Activated naive CD4-positive, alpha-beta T cell treated with anti-CD3 and anti-CD28 coated beads, Interleukin-2, amount 50 U/mL, for 24 hours (primary cell): ENCODE results near the gene ARL8B.

Experiments
- H3K27ac Mint-ChIP-seq: one replicate; pipeline ENCODE4 v1.8.0; 2021; ENCODE audit warnings: mild to moderate bottlenecking, mixed read lengths
- H3K27me3 Mint-ChIP-seq: one replicate; pipeline ENCODE4 v1.8.0; 2021; ENCODE audit warnings: mixed read lengths
- H3K36me3 Mint-ChIP-seq: one replicate; pipeline ENCODE4 v1.8.0; 2021; ENCODE audit warnings: mixed read lengths
- H3K4me1 Mint-ChIP-seq: one replicate; pipeline ENCODE4 v1.8.0; 2021; ENCODE audit warnings: mixed read lengths
- H3K4me3 Mint-ChIP-seq: one replicate; pipeline ENCODE4 v1.8.0; 2021; ENCODE audit warnings: mild to moderate bottlenecking, mixed read lengths
- H3K9me3 Mint-ChIP-seq: one replicate; pipeline ENCODE4 v1.8.0; 2021; ENCODE audit warnings: mixed read lengths

The ARL8B gene

GRCh38 chr3:5186089-5186857 lies 64.2 kb downstream of the ARL8B start:
- Mint-ChIP-seq H3K4me3 (peak overlapping the region; percentile 97), H3K36me3 (peaks cover 9% of the 10 kb centered on the region), H3K27ac (peak overlapping the region; percentile 30), H3K27me3 (no peaks in the 10 kb centered on the region), H3K9me3 (no peaks in the 10 kb centered on the region), H3K4me1 (peaks cover 27% of the 10 kb centered on the region)

- no peaks in the 10 kb centered on the region for H3K9me3 Mint-ChIP-seq
- H3K27me3 Mint-ChIP-seq = no peaks in the 10 kb centered on the region
- peaks cover 12% of the 10 kb centered on the region for H3K36me3 Mint-ChIP-seq
- peak overlapping the region; percentile 97 for H3K4me3 Mint-ChIP-seq
- peaks cover 28% of the 10 kb centered on the region for H3K4me1 Mint-ChIP-seq
- peak overlapping the region; percentile 98 for H3K27ac Mint-ChIP-seq
Observed at GRCh38 chr3:5186858-5187155, 64.7 kb downstream of the ARL8B start.

- no peaks in the 10 kb centered on the region for H3K27me3 Mint-ChIP-seq
- H3K4me1 Mint-ChIP-seq = peaks cover 34% of the 10 kb centered on the region
- peak within 1 kb of the TSS; percentile 97 for H3K4me3 Mint-ChIP-seq
- peak within 1 kb of the TSS; percentile 99 for H3K27ac Mint-ChIP-seq
- no peaks in the 10 kb centered on the region for H3K9me3 Mint-ChIP-seq
- H3K36me3 Mint-ChIP-seq = peaks cover 17% of the 10 kb centered on the region
Observed at GRCh38 chr3:5187156-5187919, 65.2 kb downstream of the ARL8B start, which contains the start of gene EDEM1. Gene EDEM1 (plus strand): TSS chr3:5187707. CDS start chr3:5187806, 99 bp downstream.

GRCh38 chr3:5187920-5188418 lies 65.9 kb downstream of the ARL8B start:
- Mint-ChIP-seq H3K9me3 (no peaks in the 10 kb centered on the region), H3K36me3 (peaks cover 19% of the 10 kb centered on the region), H3K4me1 (peaks cover 40% of the 10 kb centered on the region), H3K27ac (peak overlapping the region; percentile 99), H3K27me3 (no peaks in the 10 kb centered on the region), H3K4me3 (peak overlapping the region; percentile 97)

GRCh38 chr3:5188419-5189221 lies 66.5 kb downstream of the ARL8B start:
- peak overlapping the region; percentile 96 for H3K4me3 Mint-ChIP-seq
- no peaks in the 10 kb centered on the region for H3K27me3 Mint-ChIP-seq
- peaks cover 18% of the 10 kb centered on the region for H3K36me3 Mint-ChIP-seq
- H3K4me1 Mint-ChIP-seq = peaks cover 43% of the 10 kb centered on the region
- H3K27ac Mint-ChIP-seq = peak overlapping the region; percentile 99
- H3K9me3 Mint-ChIP-seq = no peaks in the 10 kb centered on the region

- H3K27ac Mint-ChIP-seq = peak overlapping the region; percentile 98
- H3K4me1 Mint-ChIP-seq = peaks cover 59% of the 10 kb centered on the region
- no peaks in the 10 kb centered on the region for H3K9me3 Mint-ChIP-seq
- no peaks in the 10 kb centered on the region for H3K27me3 Mint-ChIP-seq
- H3K36me3 Mint-ChIP-seq = peaks cover 26% of the 10 kb centered on the region
- peak overlapping the region; percentile 96 for H3K4me3 Mint-ChIP-seq
Observed at GRCh38 chr3:5190147-5190791, 68.2 kb downstream of the ARL8B start.

GRCh38 chr3:5191555-5192304 lies 69.6 kb downstream of the ARL8B start:
- peaks cover 28% of the 10 kb centered on the region for H3K36me3 Mint-ChIP-seq
- no peaks in the 10 kb centered on the region for H3K27me3 Mint-ChIP-seq
- peak overlapping the region; percentile 86 for H3K4me3 Mint-ChIP-seq
- peak overlapping the region; percentile 98 for H3K27ac Mint-ChIP-seq
- no peaks in the 10 kb centered on the region for H3K9me3 Mint-ChIP-seq
- H3K4me1 Mint-ChIP-seq = peaks cover 64% of the 10 kb centered on the region

GRCh38 chr3:5192571-5193365 lies 70.7 kb downstream of the ARL8B start:
- H3K36me3 Mint-ChIP-seq = peaks cover 37% of the 10 kb centered on the region

GRCh38 chr3:5194341-5194740 lies 72.2 kb downstream of the ARL8B start:
- Mint-ChIP-seq H3K9me3 (no peaks in the 10 kb centered on the region), H3K27ac (peak overlapping the region; percentile 94), H3K4me1 (peaks cover 85% of the 10 kb centered on the region), H3K36me3 (peaks cover 43% of the 10 kb centered on the region), H3K4me3 (peak overlapping the region; percentile 75), H3K27me3 (no peaks in the 10 kb centered on the region)

More at GRCh38 chr3:5192571-5193365, 70.7 kb downstream of the ARL8B start:
- Mint-ChIP-seq H3K27ac (peak overlapping the region; percentile 98), H3K27me3 (no peaks in the 10 kb centered on the region), H3K4me3 (peak overlapping the region; percentile 86), H3K9me3 (no peaks in the 10 kb centered on the region), H3K4me1 (peaks cover 69% of the 10 kb centered on the region)

GRCh38 chr3:5194801-5195509 lies 72.9 kb downstream of the ARL8B start:
- Mint-ChIP-seq H3K27ac (peak overlapping the region; percentile 94), H3K9me3 (no peaks in the 10 kb centered on the region), H3K4me3 (peak overlapping the region; percentile 75), H3K27me3 (no peaks in the 10 kb centered on the region), H3K4me1 (peaks cover 89% of the 10 kb centered on the region), H3K36me3 (peaks cover 43% of the 10 kb centered on the region)

GRCh38 chr3:5195605-5196004 lies 73.5 kb downstream of the ARL8B start:
- H3K27ac Mint-ChIP-seq = peak overlapping the region; percentile 94
- H3K36me3 Mint-ChIP-seq = peaks cover 41% of the 10 kb centered on the region
- H3K9me3 Mint-ChIP-seq = no peaks in the 10 kb centered on the region
- peaks cover 88% of the 10 kb centered on the region for H3K4me1 Mint-ChIP-seq
- H3K4me3 Mint-ChIP-seq = peak overlapping the region; percentile 75
- no peaks in the 10 kb centered on the region for H3K27me3 Mint-ChIP-seq

GRCh38 chr3:5197022-5197421 lies 74.9 kb downstream of the ARL8B start:
- H3K27ac Mint-ChIP-seq = peak overlapping the region; percentile 94
- peak overlapping the region; percentile 67 for H3K4me3 Mint-ChIP-seq
- H3K4me1 Mint-ChIP-seq = peaks cover 87% of the 10 kb centered on the region
- peaks cover 39% of the 10 kb centered on the region for H3K36me3 Mint-ChIP-seq
- H3K27me3 Mint-ChIP-seq = no peaks in the 10 kb centered on the region
- H3K9me3 Mint-ChIP-seq = no peaks in the 10 kb centered on the region
